ENCODE measurements around the gene GRIK3.

DNA sequence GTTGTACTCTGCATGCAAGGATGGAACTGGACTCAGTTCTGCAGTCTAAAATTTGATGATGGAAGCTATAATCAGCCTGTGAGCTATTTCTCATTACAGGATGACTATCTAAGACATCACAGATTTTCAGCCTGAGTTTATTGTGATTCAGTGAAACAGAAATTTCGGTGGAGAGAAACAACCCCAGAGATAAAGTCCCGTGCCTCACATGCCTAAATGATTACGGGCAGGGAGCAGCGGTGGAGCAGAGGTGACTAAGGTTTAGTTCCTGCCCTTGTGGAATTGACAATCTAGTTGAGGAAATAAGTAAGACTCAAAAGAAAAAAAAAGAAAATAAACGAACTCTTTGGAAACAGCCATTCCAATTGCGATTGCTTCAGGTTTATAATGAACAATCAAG, 96.9 kb downstream of the GRIK3 start:
- TF ChIP-seq, protein P1, sequence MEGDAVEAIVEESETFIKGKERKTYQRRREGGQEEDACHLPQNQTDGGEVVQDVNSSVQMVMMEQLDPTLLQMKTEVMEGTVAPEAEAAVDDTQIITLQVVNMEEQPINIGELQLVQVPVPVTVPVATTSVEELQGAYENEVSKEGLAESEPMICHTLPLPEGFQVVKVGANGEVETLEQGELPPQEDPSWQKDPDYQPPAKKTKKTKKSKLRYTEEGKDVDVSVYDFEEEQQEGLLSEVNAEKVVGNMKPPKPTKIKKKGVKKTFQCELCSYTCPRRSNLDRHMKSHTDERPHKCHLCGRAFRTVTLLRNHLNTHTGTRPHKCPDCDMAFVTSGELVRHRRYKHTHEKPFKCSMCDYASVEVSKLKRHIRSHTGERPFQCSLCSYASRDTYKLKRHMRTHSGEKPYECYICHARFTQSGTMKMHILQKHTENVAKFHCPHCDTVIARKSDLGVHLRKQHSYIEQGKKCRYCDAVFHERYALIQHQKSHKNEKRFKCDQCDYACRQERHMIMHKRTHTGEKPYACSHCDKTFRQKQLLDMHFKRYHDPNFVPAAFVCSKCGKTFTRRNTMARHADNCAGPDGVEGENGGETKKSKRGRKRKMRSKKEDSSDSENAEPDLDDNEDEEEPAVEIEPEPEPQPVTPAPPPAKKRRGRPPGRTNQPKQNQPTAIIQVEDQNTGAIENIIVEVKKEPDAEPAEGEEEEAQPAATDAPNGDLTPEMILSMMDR (IDR thresholded peaks at IDR 0.05; ENCODE audit: low read depth, low read length): no peak
- no peak for TF ChIP-seq EZH2phosphoT487 (IDR thresholded peaks at IDR 0.05; ENCODE audit: low read depth)
